ENCODE measurements around the gene PRM2. TPM values are rescaled to one million over a fixed set of nuclear protein-coding genes. Genes with fewer than 3 reads are reported as not detected.

Gene PRM2
- total RNA-seq, 1 donor from 2014 or later = not detected

- no peak for DNase-seq
- H3K4me1 Mint-ChIP-seq (ENCODE audit: low read depth, unreplicated experiment) = peaks cover 2% of the 10 kb centered on the region
- no peak overlapping the region for H3K4me3 Mint-ChIP-seq (ENCODE audit: unreplicated experiment)
- H3K27me3 Mint-ChIP-seq (ENCODE audit: unreplicated experiment) = peaks cover 3% of the 10 kb centered on the region
- no peak overlapping the region for H3K27ac Mint-ChIP-seq (ENCODE audit: unreplicated experiment)
- no peaks in the 10 kb centered on the region for H3K36me3 Mint-ChIP-seq (ENCODE audit: unreplicated experiment)
- TF ChIP-seq CTCF (IDR thresholded peaks at IDR 0.05; ENCODE audit: partially characterized antibody, unreplicated experiment) = no peak
- peaks cover 3% of the 10 kb centered on the region for H3K9me3 Mint-ChIP-seq (ENCODE audit: unreplicated experiment)
These were observed 22.0 kb upstream of the PRM2 start for GRCh38 chr16:11298143-11298900.

- DNase-seq = peak; percentile 53
These were observed 21.3 kb upstream of the PRM2 start for GRCh38 chr16:11297492-11298142.

GRCh38 chr16:11296706-11297491, 20.6 kb upstream of the PRM2 start:
- TF ChIP-seq CTCF (IDR thresholded peaks at IDR 0.05; ENCODE audit: partially characterized antibody, unreplicated experiment) = no peak
- Mint-ChIP-seq H3K9me3 (ENCODE audit: unreplicated experiment) (peaks cover 3% of the 10 kb centered on the region), H3K36me3 (ENCODE audit: unreplicated experiment) (no peaks in the 10 kb centered on the region), H3K27ac (ENCODE audit: unreplicated experiment) (no peak overlapping the region), H3K4me1 (ENCODE audit: low read depth, unreplicated experiment) (peaks cover 2% of the 10 kb centered on the region), H3K4me3 (ENCODE audit: unreplicated experiment) (no peak overlapping the region), H3K27me3 (ENCODE audit: unreplicated experiment) (peaks cover 6% of the 10 kb centered on the region)
- DNase-seq = no peak

More at GRCh38 chr16:11297492-11298142, 21.3 kb upstream of the PRM2 start:
- Mint-ChIP-seq H3K36me3 (ENCODE audit: unreplicated experiment) (no peaks in the 10 kb centered on the region), H3K27ac (ENCODE audit: unreplicated experiment) (no peak overlapping the region), H3K4me1 (ENCODE audit: low read depth, unreplicated experiment) (peaks cover 2% of the 10 kb centered on the region), H3K27me3 (ENCODE audit: unreplicated experiment) (peaks cover 6% of the 10 kb centered on the region), H3K4me3 (ENCODE audit: unreplicated experiment) (no peak overlapping the region), H3K9me3 (ENCODE audit: unreplicated experiment) (peaks cover 3% of the 10 kb centered on the region)
- TF ChIP-seq CTCF (IDR thresholded peaks at IDR 0.05; ENCODE audit: partially characterized antibody, unreplicated experiment) = no peak

DNA sequence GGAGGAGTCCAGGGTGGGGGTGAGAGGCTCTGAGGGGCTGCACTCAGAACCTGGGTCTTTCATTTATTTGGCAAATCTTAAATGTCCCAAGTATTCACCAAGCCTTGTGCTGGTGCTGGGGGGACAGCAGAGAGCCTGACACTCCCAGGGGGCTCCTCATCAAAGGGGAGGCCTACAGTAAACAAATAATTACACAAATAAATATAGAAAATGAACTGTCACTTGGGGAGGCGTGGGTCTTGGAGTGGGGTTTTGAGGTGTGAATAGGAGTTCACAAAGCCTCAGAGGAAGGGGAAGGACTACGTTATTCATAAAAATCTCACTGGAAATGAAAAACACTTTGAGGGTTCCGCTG, 20.0 kb upstream of the PRM2 start:
- Mint-ChIP-seq H3K4me1 (ENCODE audit: low read depth, unreplicated experiment) (peaks cover 2% of the 10 kb centered on the region), H3K4me3 (ENCODE audit: unreplicated experiment) (no peak overlapping the region), H3K27me3 (ENCODE audit: unreplicated experiment) (peaks cover 6% of the 10 kb centered on the region), H3K9me3 (ENCODE audit: unreplicated experiment) (peaks cover 3% of the 10 kb centered on the region), H3K27ac (ENCODE audit: unreplicated experiment) (no peak overlapping the region), H3K36me3 (ENCODE audit: unreplicated experiment) (no peaks in the 10 kb centered on the region)
- no peak for TF ChIP-seq CTCF (IDR thresholded peaks at IDR 0.05; ENCODE audit: partially characterized antibody, unreplicated experiment)
- no peak for DNase-seq

Measured in glutamatergic neuron (in vitro differentiated cells).